K562 (cell line): Measurements from ENCODE around the gene RIPOR2. TPM values are rescaled to one million over a fixed set of nuclear protein-coding genes. Genes with fewer than 3 reads are reported as not detected.
A peak's percentile ranks its signal among the peaks of the same experiment; 100 is the strongest.

Experiments used
- ARHGAP35 ChIP-seq: fragments of 450-650 bp; IDR thresholded peaks from 2 replicates; pipeline ENCODE4 v1.6.1; 2018; ENCODE audit not compliant: partially characterized antibody
- FOXP4 ChIP-seq: sonication (generic); formaldehyde crosslinking; IDR thresholded peaks from 2 replicates; pipeline ENCODE4 v1.8.0; 2022; ENCODE audit warnings: mild to moderate bottlenecking, missing genetic modification reagents, borderline replicate concordance
- HMBOX1 ChIP-seq: sonication (generic); IDR thresholded peaks from 2 replicates; pipeline ENCODE4 v1.6.1; 2016
- HMG20A ChIP-seq: fragments of 450-650 bp; formaldehyde crosslinking; conservative IDR thresholded peaks from 2 replicates; pipeline ENCODE4 v1.4.0; 2020; ENCODE audit warnings: mild to moderate bottlenecking, mixed read lengths
- MAFG ChIP-seq: fragments of 450-650 bp; conservative IDR thresholded peaks from 2 replicates; pipeline ENCODE4 v1.6.1; 2016; ENCODE audit warnings: missing genetic modification characterization, missing compliant biosample characterization
- MLLT1 ChIP-seq, 2 experiments: fragments of 450-650 bp; IDR thresholded peaks; 2 replicates each; pipeline ENCODE4 v1.6.1; 2016
- POLR3A ChIP-seq: IDR thresholded peaks from 2 replicates; pipeline ENCODE4 v1.6.1; 2011; ENCODE audit warnings: borderline replicate concordance, mild to moderate bottlenecking, moderate library complexity; ENCODE audit not compliant: insufficient read length, insufficient read depth; ENCODE audit errors: extremely low read depth
- SAP30 ChIP-seq: fragments of 200-600 bp; sonication (generic); IDR thresholded peaks from 2 replicates; pipeline ENCODE4 v1.6.1; 2012; ENCODE audit warnings: borderline replicate concordance, low read depth, mild to moderate bottlenecking, moderate library complexity, low read length, control low read depth, inconsistent platforms; ENCODE audit not compliant: insufficient read depth, poor library complexity, severe bottlenecking
- SETDB1 ChIP-seq: IDR thresholded peaks from one replicate; pipeline ENCODE4 v1.6.1; 2012; ENCODE audit warnings: low read length, control low read depth, inconsistent platforms
- SMAD4 ChIP-seq: fragments of 250-450 bp; sonication (Bioruptor Pico); conservative IDR thresholded peaks from 2 replicates; pipeline ENCODE4 v1.8.0; 2021; ENCODE audit warnings: inconsistent platforms, mild to moderate bottlenecking, moderate library complexity
- STAG1 ChIP-seq: sonication (generic); formaldehyde crosslinking; IDR thresholded peaks from 2 replicates; pipeline ENCODE4 v1.5.0; 2020; ENCODE audit warnings: missing genetic modification reagents, borderline replicate concordance
- TEAD1 ChIP-seq, 2 experiments: fragments of 450-650 bp in 1 of 2; sonication (generic) in 1 of 2; formaldehyde crosslinking; IDR thresholded peaks; 2 replicates each; pipeline versions ENCODE4 v1.4.0 to v1.8.0; 2020 to 2022; ENCODE audit warnings: mild to moderate bottlenecking in 2 of 2, missing genetic modification reagents in 1 of 2
- U2AF1 ChIP-seq: fragments of 200-400 bp; formaldehyde crosslinking; optimal IDR thresholded peaks from 2 replicates; pipeline ENCODE3; 2017; ENCODE audit warnings: mild to moderate bottlenecking, low read depth, low read length, moderate library complexity
- ZBTB1 ChIP-seq: sonication (generic); formaldehyde crosslinking; IDR thresholded peaks from 2 replicates; pipeline ENCODE4 v1.8.1; 2023; ENCODE audit warnings: missing genetic modification reagents, low read depth, mild to moderate bottlenecking, borderline replicate concordance
- ZBTB12 ChIP-seq: fragments of 250-450 bp; sonication (Bioruptor Pico); IDR thresholded peaks from 2 replicates; pipeline ENCODE4 v1.4.0; 2020
- ZNF224 ChIP-seq: sonication (generic); formaldehyde crosslinking; IDR thresholded peaks from 2 replicates; pipeline ENCODE4 v1.8.0; 2022; ENCODE audit warnings: mild to moderate bottlenecking, missing genetic modification reagents
- ZNF449 ChIP-seq: fragments of 250-450 bp; sonication (Bioruptor Pico); IDR thresholded peaks from 2 replicates; pipeline ENCODE4 v1.8.0; 2022; ENCODE audit warnings: moderate library complexity, mild to moderate bottlenecking, inconsistent platforms
- ZNF644 ChIP-seq: fragments of 200-800 bp; sonication (Bioruptor generic); IDR thresholded peaks from 2 replicates; pipeline ENCODE4 v1.6.1; 2016; ENCODE audit warnings: low read depth, missing genetic modification characterization, missing compliant biosample characterization
- ZNF79 ChIP-seq: fragments of 250-450 bp; sonication (Bioruptor Pico); IDR thresholded peaks from 2 replicates; pipeline ENCODE4 v1.4.0; 2020; ENCODE audit warnings: low read depth, mild to moderate bottlenecking, moderate library complexity
- polyA plus RNA-seq, 8 experiments: library from polyadenylated mRNA; depleted of rRNA in 4 of 8; stranded (reverse) in 5 of 8; unstranded in 3 of 8; fragments of >200 nt; fragmentation: Nextera tagmentation in 2 of 8; fragmentation: Illumina TruSeq in 1 of 8; extraction: Ambion mirVana in 2 of 8; extraction: Trizol in 1 of 8; gene quantifications; 2 replicates each; pipeline versions ENCODE4 v1.2.1 to v1.2.3, GENCODE V29; 2011 to 2014; ENCODE audit warnings: inconsistent platforms in 1 of 8, missing spikeins in 1 of 8
- total RNA-seq, 7 experiments: library from RNA; depleted of rRNA in 6 of 7; stranded (reverse); fragments of >200 nt in 6 of 7; fragmentation: Illumina TruSeq in 2 of 7; extraction: Trizol in 2 of 7; gene quantifications; 2 replicates each; pipeline versions ENCODE4 v1.2.1 to v1.2.3, GENCODE V29; 2011 to 2021; ENCODE audit warnings: low replicate concordance in 1 of 7

Gene RIPOR2
- total and polyA plus RNA-seq, 9 of the 15 experiments (the other 6 are each of a cell fraction or from before 2014, with no cell fraction given) = 0.04 to 1.0 (median 0.47) TPM; not detected in 2

GRCh38 chr6:24775520-24776058, 160.2 kb downstream of the RIPOR2 start (continued):
- TF ChIP-seq MAFG (tag) = no peak
- no peak for TF ChIP-seq ZBTB1 (CRISPR knock-in tag)
- TF ChIP-seq ZNF224 = no peak
- no peak for TF ChIP-seq U2AF1
- TF ChIP-seq SMAD4 (CRISPR knock-in tag) = no peak
- TF ChIP-seq POLR3A = no peak
- TF ChIP-seq SETDB1 = no peak
- TF ChIP-seq HMG20A (CRISPR knock-in tag) = no peak
- no peak for TF ChIP-seq SAP30
- TF ChIP-seq FOXP4 (CRISPR knock-in tag) = 0 out of 2 replicates have a peak, but pooled peaks have one; percentile 27
- TF ChIP-seq HMBOX1 = no peak
- 0 out of 4 replicates have a peak, but pooled peaks of 1 of the 2 experiments have one; percentile 25 for TF ChIP-seq MLLT1 (IDR thresholded peaks at IDR 0.05)
- TF ChIP-seq ZNF644 (tag) = no peak
- TF ChIP-seq ZNF449 (CRISPR knock-in tag) = no peak
- no peak for TF ChIP-seq STAG1 (CRISPR knock-in tag)
- TF ChIP-seq ZNF79 (CRISPR knock-in tag) = no peak
- TF ChIP-seq TEAD1 (CRISPR knock-in tag; IDR thresholded peaks at IDR 0.05) = no peak
- no peak for TF ChIP-seq ARHGAP35
- TF ChIP-seq ZBTB12 (CRISPR knock-in tag) = no peak
